Dedifferentiated amniotic fluid mesenchymal stem cell (primary cell): Measurements from ENCODE around the gene TBC1D30.
"Not testable (repeated sequence)": the region's sequence is repeated elsewhere in the genome, so short reads cannot be mapped to it uniquely, and the experiment has no call there.

Experiments used
- DNase-seq: peaks from one replicate; pipeline ENCODE4 v3.0.0-alpha.2; 2016; ENCODE audit errors: extremely low spot score

TBC1D30 gene

GRCh38 chr12:64806593-64807460 lies 17.6 kb upstream of the TBC1D30 start:
- no peak for DNase-seq

DNA sequence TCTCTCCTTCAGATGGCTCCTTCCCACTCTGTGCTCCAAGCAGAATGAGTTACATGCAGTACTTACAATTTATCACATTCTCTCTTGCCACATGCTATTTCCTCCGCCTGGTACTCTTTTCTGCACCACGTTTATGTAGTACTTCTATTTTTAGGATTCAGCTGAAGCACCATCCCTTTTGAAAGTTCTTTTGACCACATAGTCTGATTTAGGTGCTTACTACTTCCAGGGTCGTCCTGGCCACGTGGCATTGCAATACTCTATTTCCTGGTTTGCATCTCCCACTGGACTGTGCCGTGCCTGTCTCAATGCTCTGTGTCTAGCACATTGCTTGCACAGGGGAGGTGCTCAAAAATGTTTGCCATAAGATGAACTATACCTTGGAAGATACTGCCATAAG lies 16.3 kb upstream of the TBC1D30 start:
- no peak for DNase-seq

DNA sequence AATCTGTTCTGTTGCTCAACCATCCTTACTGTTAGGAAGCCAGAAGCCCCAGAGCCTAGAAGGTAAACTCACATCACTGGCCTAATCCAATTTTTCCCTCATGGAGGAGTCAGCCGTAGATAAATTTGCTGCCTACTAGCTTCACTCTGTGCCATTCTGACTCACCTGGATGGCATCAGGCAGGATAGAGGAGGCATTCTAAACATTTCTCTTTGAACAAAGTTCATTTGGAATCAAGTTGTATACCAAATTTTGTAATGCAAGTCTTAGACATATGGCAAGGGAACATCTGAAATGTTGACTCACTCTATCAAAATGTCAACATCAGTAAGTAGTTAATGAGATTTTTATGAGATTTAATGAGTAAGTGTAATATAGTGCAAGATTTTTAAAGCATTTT lies 13.6 kb upstream of the TBC1D30 start:
- no peak for DNase-seq

GRCh38 chr12:64813723-64814122 lies 10.7 kb upstream of the TBC1D30 start:
- no peak for DNase-seq

DNA sequence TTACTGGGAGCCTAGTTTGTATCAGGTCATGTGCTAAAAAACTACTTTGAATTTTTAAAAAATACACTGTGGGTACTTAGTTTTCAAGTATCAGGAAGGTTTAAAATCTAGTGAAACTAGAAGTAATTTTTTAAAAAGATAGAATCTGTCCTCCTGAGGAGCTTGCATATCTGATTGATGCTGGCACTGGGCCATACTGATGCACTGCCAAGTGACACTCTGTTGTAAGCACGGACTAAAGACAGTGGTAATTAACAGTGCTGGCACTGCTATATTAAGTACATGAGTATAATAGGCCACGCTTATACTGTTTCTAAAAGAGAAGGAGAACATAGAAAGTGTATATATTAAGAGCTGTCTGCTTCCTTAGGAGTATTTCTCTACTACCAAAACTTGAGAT lies 10.0 kb upstream of the TBC1D30 start:
- no peak for DNase-seq

DNA sequence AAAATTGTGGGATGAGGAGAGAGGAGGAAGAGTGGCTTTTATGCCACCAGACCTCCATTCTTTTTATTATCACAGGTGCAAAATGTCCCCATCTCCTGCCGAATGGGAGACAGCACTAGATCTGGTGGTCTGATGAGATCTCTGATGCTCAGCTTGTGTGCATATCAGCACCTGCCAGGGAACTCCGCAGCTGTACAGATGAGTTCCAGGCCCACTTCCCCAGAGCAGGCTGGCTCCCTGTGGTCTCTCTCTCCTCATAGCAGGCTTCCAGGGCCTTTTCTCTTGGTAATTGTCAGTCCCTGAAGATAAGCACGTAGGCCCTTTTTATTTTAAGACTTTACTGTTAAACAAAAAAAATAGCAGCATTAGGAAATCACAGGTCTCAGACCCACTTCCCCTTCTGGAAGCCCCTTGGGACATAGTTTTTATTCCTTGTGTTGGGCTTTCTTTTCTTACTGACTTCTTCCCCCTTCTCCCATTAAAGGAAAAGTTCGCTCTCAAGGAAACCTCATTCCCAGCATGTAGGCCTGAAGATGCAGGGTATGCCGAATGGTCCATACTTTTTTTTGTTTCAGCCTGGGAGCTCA lies 4.5 kb upstream of the TBC1D30 start:
- no peak for DNase-seq

- DNase-seq, result no peak
Measured at GRCh38 chr12:64820593-64820992, 3.9 kb upstream of the TBC1D30 start.

- DNase-seq, result no peak
Measured at GRCh38 chr12:64821116-64821630, 3.3 kb upstream of the TBC1D30 start.

DNA sequence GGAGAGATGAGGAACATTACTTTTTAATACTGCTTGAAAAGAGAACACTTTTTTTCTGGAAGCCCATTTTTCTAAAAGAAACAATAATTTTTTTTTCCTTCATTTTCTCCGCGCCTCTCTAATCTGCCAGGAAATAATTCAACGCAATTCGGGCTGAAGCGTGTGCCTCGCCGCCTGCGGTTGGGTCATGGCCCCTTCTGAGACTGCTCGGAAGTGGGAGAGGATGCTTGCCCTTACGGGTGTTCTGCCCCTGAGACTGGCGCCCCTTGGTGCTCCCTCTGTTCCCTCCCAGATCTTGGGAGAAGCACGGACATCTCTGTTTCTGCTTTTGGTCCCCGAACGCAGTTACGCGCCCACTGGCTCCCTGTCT lies 332 bp upstream of the TBC1D30 start:
- no peak for DNase-seq

DNA sequence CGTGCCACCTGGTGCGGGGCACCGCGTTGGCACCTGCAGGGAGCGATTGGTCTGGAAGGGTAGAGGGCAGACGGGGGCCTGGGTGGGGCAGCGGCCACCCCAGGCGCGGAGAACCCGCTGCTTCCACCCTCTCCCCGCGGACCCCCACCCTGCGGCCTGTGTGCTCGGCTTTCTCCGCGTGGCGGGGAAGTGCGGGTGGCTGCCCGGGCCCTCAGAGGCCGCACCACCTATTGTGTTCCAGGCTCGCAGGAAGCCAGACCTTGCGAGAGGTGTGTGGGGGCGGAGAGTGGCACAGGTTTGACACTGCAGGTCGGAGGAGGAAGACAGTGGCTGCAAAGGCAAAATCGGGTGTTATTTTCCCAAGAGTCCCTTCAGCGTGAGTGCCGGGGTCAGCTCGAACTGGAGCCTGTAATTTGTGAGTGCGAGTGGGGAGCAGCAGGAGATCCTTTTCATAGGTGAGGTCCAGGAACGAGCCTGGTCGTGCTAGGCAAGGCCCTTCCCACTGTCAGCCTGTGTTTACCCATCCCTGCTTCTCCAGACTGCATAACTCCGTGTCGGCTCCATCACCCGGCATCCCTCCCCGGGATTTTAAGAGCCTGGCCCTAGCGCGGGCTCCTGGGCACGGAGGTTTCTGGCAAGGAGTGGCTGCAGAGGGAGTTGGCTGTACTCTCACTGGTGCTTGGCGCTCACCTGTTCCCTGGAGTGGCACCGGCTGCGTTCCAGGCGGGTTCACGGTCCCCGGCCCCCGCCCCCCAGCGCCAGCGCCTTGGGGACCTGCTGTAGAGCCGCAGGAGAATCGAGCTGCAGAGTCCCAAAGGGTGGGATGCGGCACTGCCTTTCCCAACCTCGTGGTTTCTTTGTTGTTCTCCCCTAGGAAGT lies 935 bp downstream of the TBC1D30 start:
- DNase-seq, result no peak

GRCh38 chr12:64826234-64826633 lies 1.8 kb downstream of the TBC1D30 start:
- no peak for DNase-seq

GRCh38 chr12:64828713-64829112 lies 4.3 kb downstream of the TBC1D30 start:
- no peak for DNase-seq

GRCh38 chr12:64833928-64834327 lies 9.5 kb downstream of the TBC1D30 start:
- DNase-seq, result no peak

- no peak for DNase-seq
Measured at GRCh38 chr12:64835901-64836300, 11.5 kb downstream of the TBC1D30 start.

DNA sequence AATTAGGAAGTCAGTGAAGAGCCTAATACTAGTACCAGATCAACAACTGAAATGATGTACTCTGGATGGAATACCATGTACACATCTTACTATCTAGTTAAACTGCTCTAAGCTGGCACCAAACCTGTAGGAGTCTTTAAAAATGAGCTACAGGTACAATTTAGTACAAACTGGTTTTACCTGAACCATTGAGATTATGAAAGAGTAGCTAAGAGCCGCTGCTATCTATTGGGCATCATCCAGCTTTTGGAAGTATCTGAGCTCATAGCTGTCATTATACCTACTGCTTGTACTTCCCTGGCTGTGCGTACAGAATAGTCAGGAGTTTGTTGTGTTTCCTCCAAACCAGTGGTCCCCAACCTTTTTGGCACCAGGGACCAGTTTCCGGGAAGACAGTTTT lies 12.4 kb downstream of the TBC1D30 start:
- DNase-seq, result no peak

- no peak for DNase-seq
Measured at GRCh38 chr12:64837427-64837826, 13.0 kb downstream of the TBC1D30 start.

GRCh38 chr12:64840119-64840518 lies 15.7 kb downstream of the TBC1D30 start:
- DNase-seq, result no peak

GRCh38 chr12:64840949-64841717 lies 16.7 kb downstream of the TBC1D30 start:
- no peak for DNase-seq

GRCh38 chr12:64848409-64848808 lies 24.0 kb downstream of the TBC1D30 start:
- DNase-seq, result not testable (repeated sequence)

DNA sequence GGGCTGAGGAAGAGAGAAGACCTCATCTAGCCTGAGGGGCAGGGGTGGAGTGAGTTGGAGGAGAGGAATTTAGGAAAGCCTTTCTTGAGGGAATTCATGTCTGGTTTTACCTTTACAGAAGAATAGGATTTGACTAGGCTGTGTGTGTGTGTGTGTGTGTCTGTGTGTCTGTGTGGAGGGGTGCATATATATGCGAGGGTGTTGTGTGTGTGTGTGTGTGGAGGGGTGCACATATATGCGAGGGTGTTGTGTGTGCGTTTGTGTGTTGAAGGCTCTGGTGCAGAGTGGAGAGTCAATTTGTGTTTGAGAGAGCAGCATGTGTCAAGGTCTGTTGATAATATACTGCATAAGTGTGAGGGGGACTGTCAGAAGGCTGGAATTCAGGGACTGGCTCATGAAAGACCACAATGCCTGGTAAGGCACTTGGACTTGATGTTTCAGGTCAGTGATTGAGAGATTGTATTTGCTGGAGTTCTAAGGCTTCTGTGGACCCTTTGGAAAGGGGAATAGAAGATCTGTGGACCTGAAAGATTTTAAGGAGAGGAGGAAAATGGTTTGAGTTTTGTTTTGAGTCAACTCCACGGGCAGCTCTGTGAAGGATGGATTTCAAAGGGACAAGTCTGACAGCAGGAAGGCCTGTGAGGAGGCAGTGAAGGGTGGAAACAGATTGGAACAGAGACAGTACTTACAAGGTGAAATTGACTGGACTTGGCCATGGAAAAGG lies 34.6 kb downstream of the TBC1D30 start:
- no peak for DNase-seq

DNA sequence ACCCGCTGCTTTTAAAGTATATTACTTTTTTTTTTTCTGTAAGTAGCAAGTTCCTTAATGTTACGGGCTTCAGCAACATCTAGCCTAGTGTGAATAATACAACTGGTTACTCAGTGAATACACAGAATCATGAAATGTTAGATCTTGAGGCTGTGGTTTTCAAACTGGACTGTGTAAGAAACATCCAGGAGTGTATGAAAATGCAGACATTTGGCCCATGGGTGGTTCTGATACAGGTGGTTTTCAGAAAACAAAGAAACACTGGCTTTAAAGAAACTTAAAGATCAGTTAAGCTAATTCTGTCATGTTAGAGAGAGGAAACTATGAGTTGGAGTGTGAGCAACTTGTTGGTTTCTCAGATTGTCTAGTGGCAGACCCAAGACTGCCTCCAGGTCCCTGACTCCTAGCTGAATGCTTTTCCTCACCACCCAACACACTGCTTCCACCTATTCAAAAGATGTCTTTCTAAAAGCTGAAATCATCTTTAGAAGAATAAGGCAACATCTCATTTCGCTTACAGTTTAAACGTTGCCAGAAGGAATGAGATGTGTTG lies 36.1 kb downstream of the TBC1D30 start:
- no peak for DNase-seq
